HG02852 (cell line): ENCODE results near the gene THAP10.
"Not testable (repeated sequence)": the region's sequence is repeated elsewhere in the genome, so short reads cannot be mapped to it uniquely, and the experiment has no call there.

Experiments used
- ATAC-seq: cut with Tn5 transposase; IDR thresholded peaks from one replicate; pipeline ENCODE4 v1.9.1; 2021; ENCODE audit warnings: mild to moderate bottlenecking, moderate library complexity; ENCODE audit not compliant: unreplicated experiment

The THAP10 gene

DNA sequence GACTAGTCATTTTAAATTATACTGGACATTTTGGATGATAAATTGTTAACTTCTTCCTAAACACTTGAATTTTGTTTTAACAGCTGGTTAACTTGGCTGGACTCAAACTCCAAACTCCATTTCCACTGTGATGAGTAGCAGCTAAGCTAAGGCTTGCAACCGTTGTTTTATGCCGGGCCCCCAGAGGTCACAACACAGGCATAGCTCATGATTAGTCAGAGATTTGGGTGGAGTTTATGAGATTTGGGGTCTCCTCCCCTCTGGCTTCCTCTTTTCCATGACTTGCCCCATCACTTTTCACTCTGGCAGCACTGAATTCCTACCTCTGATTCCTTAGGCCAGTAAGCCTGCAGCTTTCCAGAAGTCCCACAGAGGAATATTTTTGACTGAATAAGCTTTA is 12.8 kb downstream of the THAP10 start:
- no peak for ATAC-seq

DNA sequence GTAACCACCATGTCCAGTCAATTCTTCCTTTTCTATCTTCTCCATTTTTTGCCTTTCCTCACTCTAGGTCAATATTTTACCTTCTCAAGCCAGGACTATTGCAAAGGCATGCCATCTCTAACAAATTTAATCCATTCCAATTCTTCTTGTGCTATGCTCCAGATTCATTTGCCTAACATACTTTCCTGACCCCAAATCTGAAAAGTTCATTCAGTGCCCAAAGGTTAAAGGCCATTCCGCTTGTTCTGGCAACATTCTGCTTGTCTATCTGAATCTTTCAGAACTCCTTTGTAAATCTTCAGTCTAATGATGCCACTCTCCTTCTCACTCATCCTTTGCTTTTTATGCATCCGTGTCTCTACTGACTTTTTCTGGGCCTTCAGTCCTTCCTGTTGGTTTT is 15.6 kb downstream of the THAP10 start:
- ATAC-seq: no peak

GRCh38 chr15:70876011-70876410 is 16.2 kb downstream of the THAP10 start:
- no peak for ATAC-seq

DNA sequence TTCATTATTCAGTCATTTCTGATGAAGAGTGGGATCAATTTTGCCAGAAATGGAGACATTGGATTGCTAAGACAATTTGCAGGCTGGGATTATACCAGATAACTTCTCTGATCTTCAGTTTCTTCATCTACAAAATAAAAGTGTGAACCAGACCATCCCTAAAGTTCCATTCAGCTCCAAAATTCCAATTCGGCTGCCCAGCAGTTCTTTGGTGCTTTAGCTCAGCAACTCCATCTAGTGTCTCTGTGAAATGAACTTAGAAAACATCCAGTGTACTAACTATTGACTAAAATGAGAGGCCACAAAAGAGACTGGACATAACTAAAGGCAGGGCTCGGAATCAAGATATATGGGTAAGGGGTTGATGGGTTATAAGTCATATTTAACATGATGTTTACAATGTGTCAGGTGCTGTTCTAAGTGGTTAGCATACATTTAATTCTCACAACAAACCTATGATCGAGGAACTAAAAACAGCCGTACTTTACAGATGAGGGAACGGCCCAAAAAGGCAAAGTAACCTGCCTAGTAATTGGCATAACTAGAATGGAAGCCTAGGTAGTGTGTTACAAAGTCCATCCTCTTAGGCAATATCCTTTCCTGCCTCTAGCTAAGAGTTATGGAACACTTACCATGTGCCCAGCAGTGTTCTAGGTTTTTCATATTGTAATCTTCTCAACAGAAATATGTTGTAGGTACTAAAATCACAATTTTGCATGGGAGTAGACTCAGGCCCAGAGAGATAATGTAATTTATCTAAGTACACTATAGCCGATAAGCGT is 17.0 kb downstream of the THAP10 start:
- ATAC-seq: no peak

GRCh38 chr15:70873232-70874054 is 18.8 kb downstream of the THAP10 start:
- no peak for ATAC-seq

GRCh38 chr15:70871490-70871889 is 20.7 kb downstream of the THAP10 start:
- not testable (repeated sequence) for ATAC-seq

- no peak for ATAC-seq
Observed at GRCh38 chr15:70870051-70870450, 22.2 kb downstream of the THAP10 start.

DNA sequence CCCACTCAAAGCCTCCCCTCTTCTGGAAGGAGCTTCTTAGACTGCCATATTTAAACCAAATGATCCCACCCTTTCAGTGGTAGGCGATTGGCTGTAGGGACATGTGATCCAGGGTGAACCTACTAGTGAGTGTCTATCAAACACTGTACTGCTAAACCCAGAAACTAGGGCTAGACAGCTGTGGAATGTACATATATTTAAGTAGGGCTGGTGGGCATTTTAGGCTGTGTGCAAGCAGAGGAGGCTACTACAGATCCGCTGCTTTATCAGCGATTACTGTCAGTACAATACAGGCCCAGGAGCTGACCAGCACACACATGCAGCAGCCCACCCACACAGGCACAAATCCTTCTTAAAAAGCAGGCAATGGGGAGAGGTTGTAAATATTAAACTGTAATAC is 22.9 kb downstream of the THAP10 start:
- no peak for ATAC-seq

DNA sequence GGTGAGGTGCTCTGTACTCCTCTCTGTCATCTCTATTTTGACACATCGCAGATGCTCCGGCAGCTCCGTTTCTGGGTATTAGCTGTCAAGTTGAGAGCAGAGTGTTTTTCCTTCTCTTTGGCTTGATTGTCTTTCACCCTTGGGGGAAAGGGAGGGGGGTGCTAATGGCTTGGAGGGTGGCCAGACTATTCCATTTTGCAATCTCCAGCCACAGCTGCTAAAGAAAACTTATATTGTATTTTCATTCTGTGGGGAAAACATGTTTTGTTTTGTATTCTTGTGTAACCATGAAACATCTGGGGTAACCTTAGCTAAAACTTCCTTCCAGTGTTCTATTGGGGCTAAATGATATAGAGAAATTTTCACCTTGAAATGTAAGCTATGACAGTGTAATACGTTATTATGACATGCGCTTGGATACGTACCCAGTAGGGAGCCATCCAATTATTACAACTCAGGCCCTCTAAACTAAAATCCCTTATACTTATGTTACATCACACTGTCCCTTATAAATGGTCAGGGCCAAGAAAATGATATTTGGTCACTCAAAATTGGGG is 24.2 kb downstream of the THAP10 start:
- ATAC-seq: no peak

DNA sequence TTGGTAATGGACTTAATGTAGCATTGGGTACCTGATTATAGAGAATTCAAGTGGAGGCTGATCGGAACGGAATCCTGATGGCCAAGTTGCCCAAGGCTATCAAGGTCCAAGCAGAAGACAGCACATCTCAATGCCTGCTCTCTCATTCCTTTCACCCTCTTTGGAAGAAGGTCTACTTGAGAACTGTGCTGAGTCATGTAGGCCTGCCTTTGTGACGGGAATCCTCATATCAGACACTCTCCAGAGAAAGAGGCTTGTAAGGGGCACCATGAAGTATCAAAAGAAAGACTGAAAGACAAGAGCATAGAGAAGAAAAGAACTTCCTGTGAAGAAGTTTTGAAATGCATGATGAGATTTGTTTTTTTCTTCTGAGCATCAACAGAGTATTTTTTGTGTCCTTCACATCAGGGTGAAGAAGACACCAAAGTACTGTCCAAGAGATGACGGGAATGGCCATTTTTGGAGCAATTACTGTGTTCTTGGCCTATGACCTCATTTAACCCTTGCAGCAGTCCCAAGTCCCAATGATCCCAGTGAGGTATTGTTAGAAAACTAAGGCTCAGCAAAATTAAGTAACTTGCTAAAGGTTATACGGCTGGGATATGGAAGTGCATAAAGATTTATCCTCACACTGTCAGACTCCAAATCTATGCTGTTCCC is 25.1 kb downstream of the THAP10 start:
- no peak for ATAC-seq

DNA sequence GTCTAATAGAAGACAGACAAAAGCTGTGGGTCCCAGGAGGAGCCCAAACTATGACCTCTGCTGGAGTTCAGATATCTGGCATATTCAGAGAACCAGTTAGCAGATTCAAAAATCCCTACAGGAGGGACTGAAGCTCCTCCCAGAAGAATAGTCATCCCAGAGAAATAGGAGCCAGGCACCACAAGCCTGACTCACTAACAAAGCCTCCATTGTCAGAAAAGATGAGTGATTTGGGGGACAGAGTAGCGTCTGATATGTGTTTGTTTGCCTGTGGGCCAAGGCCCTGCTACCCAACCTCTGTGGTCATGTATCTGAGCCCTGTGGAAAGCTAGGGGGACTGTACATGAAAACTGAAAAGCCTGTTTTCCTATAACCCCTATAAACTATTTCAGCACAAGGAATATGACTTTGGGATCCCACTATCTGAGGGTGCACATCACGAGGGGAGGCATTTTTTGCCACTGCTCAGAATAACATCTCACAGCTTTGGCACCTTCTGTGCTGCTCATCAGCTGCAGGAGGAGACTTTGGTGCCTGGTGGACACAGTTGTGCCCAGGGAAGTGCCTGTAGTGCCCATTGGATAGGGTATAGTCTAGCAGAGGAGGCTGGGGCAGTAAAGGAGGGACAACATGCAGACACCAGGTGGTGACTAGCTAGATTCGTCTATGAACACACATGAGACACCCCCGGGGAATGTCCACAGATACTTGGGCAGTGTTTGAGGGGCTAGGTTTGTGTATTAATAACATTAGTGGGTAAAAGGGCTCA is 28.6 kb downstream of the THAP10 start:
- ATAC-seq: no peak

- no peak for ATAC-seq
Observed at GRCh38 chr15:70859998-70860397, 32.2 kb downstream of the THAP10 start.

DNA sequence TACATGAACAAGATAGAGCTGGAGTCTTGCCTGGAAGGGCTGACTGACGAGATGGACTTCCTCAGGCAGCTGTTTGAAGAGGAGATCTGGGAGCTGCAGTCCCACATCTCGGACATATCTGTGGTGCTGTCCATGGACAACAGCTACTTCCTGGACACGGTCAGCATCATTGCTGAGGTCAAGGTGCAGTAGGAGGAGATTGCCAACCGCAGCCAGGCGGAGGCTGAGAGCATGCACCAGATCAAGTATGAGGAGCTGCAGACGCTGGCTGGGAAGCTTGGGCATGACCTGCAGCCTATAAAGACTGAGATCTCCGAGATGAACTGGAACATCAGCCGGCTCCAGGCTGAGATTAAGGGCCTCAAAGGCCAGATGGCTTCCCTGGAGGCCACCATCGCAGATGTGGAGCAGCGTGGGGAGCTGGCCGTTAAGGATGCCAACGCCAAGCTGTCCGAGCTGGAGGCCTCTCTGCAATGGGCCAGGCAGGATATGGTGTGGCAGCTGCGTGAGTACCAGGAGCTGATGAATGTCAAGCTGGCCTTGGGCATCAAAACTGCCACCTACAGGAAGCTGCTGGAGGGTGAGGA is 32.8 kb downstream of the THAP10 start:
- no peak for ATAC-seq

GRCh38 chr15:70858614-70859321 is 33.5 kb downstream of the THAP10 start:
- not testable (repeated sequence) for ATAC-seq

GRCh38 chr15:70857562-70858285 is 34.5 kb downstream of the THAP10 start:
- ATAC-seq: no peak

DNA sequence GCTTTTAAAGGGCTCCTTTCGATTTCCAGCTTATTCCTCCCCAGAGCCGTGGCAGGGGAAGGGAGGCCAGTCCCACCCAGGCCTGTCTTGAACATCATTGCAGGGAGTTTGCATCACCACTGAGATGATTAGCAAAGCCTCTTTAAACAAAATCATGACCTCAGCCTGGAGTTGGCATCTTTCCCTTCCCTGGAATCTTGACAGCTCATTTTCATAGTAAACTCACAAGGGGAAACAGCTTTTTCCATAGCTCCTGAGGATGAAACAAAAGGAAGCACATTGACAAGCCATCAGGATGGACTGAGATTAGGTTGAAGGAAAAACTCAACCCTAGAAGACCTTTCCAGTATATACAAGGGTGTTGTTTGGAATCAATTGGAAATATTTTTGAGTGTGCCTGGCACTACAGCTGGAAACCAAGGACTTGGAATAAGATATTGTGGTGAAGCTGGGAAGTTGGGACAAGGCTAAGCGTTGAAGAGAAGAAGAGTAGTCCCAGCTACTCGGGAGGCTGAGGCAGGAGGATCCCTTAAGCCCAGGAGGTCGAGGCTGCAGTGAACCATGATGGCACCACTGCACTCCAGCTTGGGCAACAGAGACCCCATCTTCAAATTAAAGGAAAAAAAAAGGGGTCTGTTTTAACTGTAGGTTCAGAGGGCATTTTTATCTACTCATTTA is 35.2 kb downstream of the THAP10 start:
- ATAC-seq: no peak

DNA sequence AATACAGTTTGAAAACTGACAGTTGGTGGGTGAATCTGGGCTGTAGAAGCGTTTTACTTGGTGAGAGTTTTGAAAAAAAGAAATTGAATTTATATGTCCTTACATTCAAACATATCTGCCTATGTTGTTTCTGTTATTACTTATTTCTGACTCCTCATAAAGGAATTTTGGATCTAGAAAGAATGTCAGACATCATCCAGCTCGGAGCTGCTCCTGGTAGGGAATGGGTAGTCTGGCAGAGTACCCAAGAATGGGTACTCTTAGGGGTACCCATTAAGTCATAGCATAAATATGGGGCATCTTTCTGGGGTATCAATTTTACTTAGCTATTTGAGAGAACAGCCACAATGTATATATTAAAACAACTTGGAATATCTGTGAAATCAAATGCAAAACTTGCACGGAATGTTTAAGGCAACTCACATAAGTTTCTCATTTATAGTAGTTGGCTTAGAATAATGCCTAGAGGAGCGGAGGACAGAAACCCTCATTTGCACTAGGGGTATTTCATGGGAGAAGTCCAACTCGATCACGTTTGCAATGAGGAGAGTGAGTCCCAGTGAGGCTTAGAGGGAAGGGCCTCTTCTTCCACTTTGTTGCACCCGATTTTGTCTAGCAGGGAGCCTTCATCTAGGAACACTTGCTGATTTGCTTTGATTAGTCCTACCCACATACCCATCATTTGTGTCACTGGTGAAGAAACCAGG is 35.9 kb downstream of the THAP10 start:
- no peak for ATAC-seq

DNA sequence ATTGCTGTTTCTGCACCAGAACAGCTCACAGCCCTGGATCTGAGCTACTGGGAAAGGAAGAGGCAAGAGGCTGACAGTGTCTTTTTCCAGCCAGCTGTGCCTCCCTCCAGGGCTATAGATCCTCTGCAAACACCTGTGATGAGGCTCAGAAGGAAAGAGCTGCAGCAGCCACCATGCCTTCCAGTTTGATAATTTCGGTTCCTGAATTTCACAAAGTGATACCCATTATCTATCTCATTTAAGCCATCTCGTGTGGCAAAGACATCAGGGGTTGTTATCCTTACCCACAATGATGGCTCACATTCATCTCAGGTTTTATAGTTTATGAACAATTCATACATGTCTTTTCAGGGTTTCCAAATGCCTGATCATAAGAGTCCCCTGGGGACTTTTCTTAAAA is 36.5 kb downstream of the THAP10 start:
- ATAC-seq: no peak
